Measurements from ENCODE around the gene CHRM4. TPM values are rescaled to one million over a fixed set of nuclear protein-coding genes. Genes with fewer than 3 reads are reported as not detected.

Gene CHRM4
- total RNA-seq, 2 experiments from 2014 or later, result 0.09 TPM; not detected in 1

- BruUV-seq (replicated peaks), result no TSS peak
- no peak for TF ChIP-seq CTCF (conservative IDR thresholded peaks at IDR 0.05; ENCODE audit: low read length)
- no peak for TF ChIP-seq EZH2phosphoT487 (IDR thresholded peaks at IDR 0.05; ENCODE audit: borderline replicate concordance, low read depth, low read length)
- Histone ChIP-seq H3K4me1 (ENCODE audit: insufficient read depth, low read length, poor library complexity, severe bottlenecking) (no peaks in the 10 kb centered on the region), H3K4me3 (ENCODE audit: low read depth, low read length, poor library complexity, severe bottlenecking) (no peak overlapping the region), H3K79me2 (ENCODE audit: insufficient read depth, low read depth, low read length) (no peaks in the 10 kb centered on the region), H2AFZ (ENCODE audit: low read length) (no peak overlapping the region), H3K4me2 (ENCODE audit: low read length) (no peak overlapping the region), H3K9me2 (ENCODE audit: insufficient read depth, low read length) (no peaks in the 10 kb centered on the region), H3K9me3 (ENCODE audit: low read length) (no peaks in the 10 kb centered on the region), H3K36me3 (ENCODE audit: insufficient read depth, low read length) (peaks cover 31% of the 10 kb centered on the region), H4K20me1 (ENCODE audit: insufficient read depth, low read length) (no peaks in the 10 kb centered on the region), H3K27ac (ENCODE audit: low read depth, low read length, poor library complexity, severe bottlenecking) (no peak overlapping the region)
- ChIA-PET CTCF (ENCODE audit: unreplicated experiment) (no interaction called here), POLR2A (no interaction called here)
- intact Hi-C loops (cut with micrococcal nuclease; ENCODE audit: unreplicated experiment), result no loop called here
- no peak for DNase-seq (ENCODE audit: low spot score)
These were observed 39.6 kb upstream of the CHRM4 start for GRCh38 chr11:46431211-46431610.

- POLR2A ChIA-PET, result interaction anchor here (1.3 kb wide), 1 partner anchor 13 kb away, joined by 4 read pairs; no protein-coding TSS in a partner anchor
- intact Hi-C loops (cut with micrococcal nuclease; ENCODE audit: unreplicated experiment), result no loop called here
- no TSS peak for BruUV-seq (replicated peaks)
- Histone ChIP-seq H3K79me2 (ENCODE audit: insufficient read depth, low read depth, low read length) (no peaks in the 10 kb centered on the region), H3K27ac (ENCODE audit: low read depth, low read length, poor library complexity, severe bottlenecking) (no peak overlapping the region), H3K4me1 (ENCODE audit: insufficient read depth, low read length, poor library complexity, severe bottlenecking) (no peaks in the 10 kb centered on the region), H3K9me2 (ENCODE audit: insufficient read depth, low read length) (no peaks in the 10 kb centered on the region), H3K36me3 (ENCODE audit: insufficient read depth, low read length) (peaks cover 26% of the 10 kb centered on the region), H3K4me3 (ENCODE audit: low read depth, low read length, poor library complexity, severe bottlenecking) (no peak overlapping the region), H4K20me1 (ENCODE audit: insufficient read depth, low read length) (no peaks in the 10 kb centered on the region), H3K9me3 (ENCODE audit: low read length) (no peaks in the 10 kb centered on the region), H3K4me2 (ENCODE audit: low read length) (no peak overlapping the region), H2AFZ (ENCODE audit: low read length) (no peak overlapping the region)
- no peak for DNase-seq (ENCODE audit: low spot score)
- no peak for TF ChIP-seq EZH2phosphoT487 (IDR thresholded peaks at IDR 0.05; ENCODE audit: borderline replicate concordance, low read depth, low read length)
- CTCF ChIA-PET (ENCODE audit: unreplicated experiment), result no interaction called here
These were observed 38.1 kb upstream of the CHRM4 start for GRCh38 chr11:46429717-46430116.

- no peak for DNase-seq (ENCODE audit: low spot score)
- TF ChIP-seq CTCF (conservative IDR thresholded peaks at IDR 0.05; ENCODE audit: low read length) (no peak), EZH2phosphoT487 (IDR thresholded peaks at IDR 0.05; ENCODE audit: borderline replicate concordance, low read depth, low read length) (no peak)
- Histone ChIP-seq H3K9me2 (ENCODE audit: insufficient read depth, low read length) (no peaks in the 10 kb centered on the region), H4K20me1 (ENCODE audit: insufficient read depth, low read length) (no peaks in the 10 kb centered on the region), H3K4me2 (ENCODE audit: low read length) (no peak overlapping the region), H2AFZ (ENCODE audit: low read length) (no peak overlapping the region), H3K27ac (ENCODE audit: low read depth, low read length, poor library complexity, severe bottlenecking) (no peak overlapping the region), H3K9me3 (ENCODE audit: low read length) (no peaks in the 10 kb centered on the region), H3K4me3 (ENCODE audit: low read depth, low read length, poor library complexity, severe bottlenecking) (no peak overlapping the region), H3K79me2 (ENCODE audit: insufficient read depth, low read depth, low read length) (no peaks in the 10 kb centered on the region), H3K4me1 (ENCODE audit: insufficient read depth, low read length, poor library complexity, severe bottlenecking) (no peaks in the 10 kb centered on the region), H3K36me3 (ENCODE audit: insufficient read depth, low read length) (peaks cover 7% of the 10 kb centered on the region; the same call in 1 of the 2 replicates)
- BruUV-seq (replicated peaks), result no TSS peak
- POLR2A ChIA-PET, result no interaction called here
- CTCF ChIA-PET (ENCODE audit: unreplicated experiment), result no interaction called here
- intact Hi-C loops (cut with micrococcal nuclease; ENCODE audit: unreplicated experiment), result no loop called here
These were observed 35.8 kb upstream of the CHRM4 start for GRCh38 chr11:46427364-46427763.
